Spleen (tissue), 7 donors: Measurements from ENCODE around the gene ZNF804A.

Experiments used
- POLR2A ChIP-seq, 3 donors: fragments of 450-650 bp; IDR thresholded peaks; one replicate each; pipeline ENCODE4 v1.5.1; 2017; ENCODE audit warnings: antibody characterized with exemption in 3 of 3, mild to moderate bottlenecking in 1 of 3
- POLR2AphosphoS5 ChIP-seq, 3 donors: sonication (generic); formaldehyde crosslinking; IDR thresholded peaks; one replicate each; pipeline ENCODE4 v1.5.1; 2017; ENCODE audit warnings: antibody characterized with exemption in 3 of 3
- TF ChIP-seq, protein P1 (sequence below), 11 experiments: fragments of 200-600 bp in 7 of 11; fragments of 450-650 bp in 4 of 11; sonication (generic) in 4 of 11; IDR thresholded peaks in 8 of 11; conservative IDR thresholded peaks in 3 of 11; 1 replicate in 7 of 11; 2 replicates in 4 of 11; pipeline versions ENCODE4 v1.4.0 to v1.8.0; 2016 to 2021; ENCODE audit warnings: antibody characterized with exemption in 11 of 11, inconsistent platforms in 4 of 11, mild to moderate bottlenecking in 1 of 11
- donor health status: DM: no; HTN: no; CAD: no; lungs with moderate emphysema.
- donor health status: DM: no; HTN: no; CAD: no.
- donor health status: DM: no; HTN: no; CAD: no.

- TF ChIP-seq, protein P1, sequence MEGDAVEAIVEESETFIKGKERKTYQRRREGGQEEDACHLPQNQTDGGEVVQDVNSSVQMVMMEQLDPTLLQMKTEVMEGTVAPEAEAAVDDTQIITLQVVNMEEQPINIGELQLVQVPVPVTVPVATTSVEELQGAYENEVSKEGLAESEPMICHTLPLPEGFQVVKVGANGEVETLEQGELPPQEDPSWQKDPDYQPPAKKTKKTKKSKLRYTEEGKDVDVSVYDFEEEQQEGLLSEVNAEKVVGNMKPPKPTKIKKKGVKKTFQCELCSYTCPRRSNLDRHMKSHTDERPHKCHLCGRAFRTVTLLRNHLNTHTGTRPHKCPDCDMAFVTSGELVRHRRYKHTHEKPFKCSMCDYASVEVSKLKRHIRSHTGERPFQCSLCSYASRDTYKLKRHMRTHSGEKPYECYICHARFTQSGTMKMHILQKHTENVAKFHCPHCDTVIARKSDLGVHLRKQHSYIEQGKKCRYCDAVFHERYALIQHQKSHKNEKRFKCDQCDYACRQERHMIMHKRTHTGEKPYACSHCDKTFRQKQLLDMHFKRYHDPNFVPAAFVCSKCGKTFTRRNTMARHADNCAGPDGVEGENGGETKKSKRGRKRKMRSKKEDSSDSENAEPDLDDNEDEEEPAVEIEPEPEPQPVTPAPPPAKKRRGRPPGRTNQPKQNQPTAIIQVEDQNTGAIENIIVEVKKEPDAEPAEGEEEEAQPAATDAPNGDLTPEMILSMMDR (IDR thresholded peaks at IDR 0.05 in 8 of 11, conservative IDR thresholded peaks at IDR 0.05 in 3 of 11): no peak
- TF ChIP-seq POLR2A (IDR thresholded peaks at IDR 0.05): no peak
- TF ChIP-seq POLR2AphosphoS5 (IDR thresholded peaks at IDR 0.05): no peak
Measured at GRCh38 chr2:184681642-184682321, 83.5 kb downstream of the ZNF804A start.
